ENCODE measurements around the gene COL5A1.

Gene COL5A1

DNA sequence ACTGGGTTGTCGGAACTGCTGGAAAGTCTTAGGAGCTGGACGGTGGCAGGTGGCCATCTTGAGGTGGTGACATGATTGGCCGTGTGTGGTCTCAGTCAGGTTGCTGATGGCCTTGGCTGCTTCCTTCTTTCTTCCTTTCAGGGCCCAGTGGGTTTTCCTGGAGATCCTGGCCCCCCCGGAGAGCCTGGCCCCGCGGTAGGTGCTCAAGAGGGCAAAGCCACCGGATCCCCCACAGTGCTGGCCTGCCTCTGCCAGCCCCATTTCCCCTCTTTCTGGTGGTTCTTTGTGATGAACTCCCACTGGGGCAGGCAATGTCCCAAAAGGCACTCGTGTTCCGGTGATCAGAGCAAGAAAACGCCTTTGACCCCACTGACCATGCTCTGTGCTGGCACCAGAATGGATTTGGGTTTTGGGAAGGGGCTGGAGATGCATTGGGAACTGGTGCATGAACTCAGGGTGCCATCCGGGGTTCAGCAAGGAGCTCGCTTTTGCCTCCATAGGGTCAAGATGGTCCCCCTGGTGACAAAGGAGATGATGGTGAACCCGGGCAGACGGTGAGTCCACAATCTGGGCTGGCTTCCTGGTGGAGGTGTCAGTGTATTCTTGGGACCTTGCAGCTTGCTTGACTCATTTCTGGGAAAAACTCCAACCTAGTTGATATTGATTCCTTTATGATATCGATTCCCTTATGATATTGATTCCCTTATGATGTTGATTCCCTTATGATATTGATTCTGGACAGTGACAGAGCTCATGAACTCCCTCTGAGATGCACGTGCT lies 174.0 kb downstream of the COL5A1 start:
- no peaks in the 10 kb centered on the region; the same call in 1 of the 2 replicates for H3K36me3 ChIP-seq (ENCODE audit: control insufficient read depth, insufficient read depth, low read length)
- H3K27ac ChIP-seq (ENCODE audit: low read length): no peak overlapping the region
- no peak overlapping the region for H3K4me3 ChIP-seq (ENCODE audit: low read length)
- no peaks in the 10 kb centered on the region for H3K27me3 ChIP-seq (ENCODE audit: control insufficient read depth, insufficient read depth, low read length)
- DNase-seq (ENCODE audit: low read depth, low spot score): no peak
- H3K9me3 ChIP-seq (ENCODE audit: control insufficient read depth, insufficient read depth, low read length): no peaks in the 10 kb centered on the region
- H3K4me1 ChIP-seq (ENCODE audit: control insufficient read depth, insufficient read depth, low read length): peaks cover 6% of the 10 kb centered on the region
- no CpG with 5 or more reads among the region's 16 CpGs for WGBS (ENCODE audit: insufficient coverage, insufficient read length)

DNA sequence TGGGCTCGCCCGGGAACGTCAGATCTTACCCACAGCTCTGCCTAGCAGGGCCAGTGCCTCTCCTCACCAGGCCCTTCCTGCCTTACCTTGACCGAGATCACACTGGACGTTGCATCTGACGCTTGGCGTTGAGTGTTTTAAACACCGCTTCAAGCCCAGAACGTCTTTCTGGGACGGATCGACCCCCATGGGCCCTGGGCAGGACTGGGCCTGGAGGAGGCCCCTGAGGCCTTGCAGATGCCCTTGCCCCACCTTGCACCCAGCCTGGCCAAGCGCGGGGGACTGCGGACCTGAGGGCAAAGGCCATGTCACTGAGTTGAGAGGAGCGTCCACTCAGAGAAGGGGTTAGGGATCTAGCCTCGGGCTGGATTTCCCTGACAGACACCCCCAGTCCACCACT lies 174.7 kb downstream of the COL5A1 start:
- peaks cover 4% of the 10 kb centered on the region for H3K4me1 ChIP-seq (ENCODE audit: control insufficient read depth, insufficient read depth, low read length)
- DNase-seq (ENCODE audit: low read depth, low spot score): no peak
- H3K27ac ChIP-seq (ENCODE audit: low read length): no peak overlapping the region
- H3K36me3 ChIP-seq (ENCODE audit: control insufficient read depth, insufficient read depth, low read length): no peaks in the 10 kb centered on the region; the same call in 1 of the 2 replicates
- H3K4me3 ChIP-seq (ENCODE audit: low read length): no peak overlapping the region
- WGBS (ENCODE audit: insufficient coverage, insufficient read length): no CpG with 5 or more reads among the region's 16 CpGs
- H3K27me3 ChIP-seq (ENCODE audit: control insufficient read depth, insufficient read depth, low read length): no peaks in the 10 kb centered on the region
- H3K9me3 ChIP-seq (ENCODE audit: control insufficient read depth, insufficient read depth, low read length): no peaks in the 10 kb centered on the region

DNA sequence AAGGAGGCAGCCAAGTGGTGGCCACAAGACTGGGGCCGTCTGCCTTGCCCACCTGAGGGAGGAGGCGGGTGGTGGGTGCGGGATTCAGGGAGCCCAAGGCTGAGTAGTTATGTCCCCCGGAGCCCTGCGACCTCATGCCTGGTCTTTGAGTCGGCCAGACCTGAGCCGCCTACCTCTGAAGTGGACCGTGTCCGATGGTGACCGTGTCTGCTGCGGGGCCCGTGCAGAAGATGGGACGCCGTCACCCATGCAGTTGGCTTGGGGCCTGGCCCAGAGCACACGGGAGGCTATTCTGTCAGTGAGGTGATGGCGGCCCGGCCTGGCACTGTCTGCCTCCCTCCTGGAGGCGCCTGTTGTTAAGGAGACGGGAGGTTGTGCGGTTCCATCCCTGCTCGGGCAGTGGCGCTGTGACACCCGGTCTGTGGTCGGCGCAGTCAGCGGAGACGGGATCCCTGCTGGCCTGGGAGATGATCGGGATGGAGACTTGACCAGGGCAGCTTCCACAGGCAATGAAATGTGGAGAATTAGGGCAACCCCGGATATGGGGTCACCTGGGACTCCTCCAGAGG lies 176.5 kb downstream of the COL5A1 start:
- Histone ChIP-seq H3K4me3 (ENCODE audit: low read length) (no peak overlapping the region), H3K9me3 (ENCODE audit: control insufficient read depth, insufficient read depth, low read length) (no peaks in the 10 kb centered on the region), H3K4me1 (ENCODE audit: control insufficient read depth, insufficient read depth, low read length) (no peaks in the 10 kb centered on the region; the same call in 1 of the 2 replicates), H3K36me3 (ENCODE audit: control insufficient read depth, insufficient read depth, low read length) (no peaks in the 10 kb centered on the region; the same call in 1 of the 2 replicates), H3K27me3 (ENCODE audit: control insufficient read depth, insufficient read depth, low read length) (no peaks in the 10 kb centered on the region), H3K27ac (ENCODE audit: low read length) (no peak overlapping the region)
- no CpG with 5 or more reads among the region's 29 CpGs for WGBS (ENCODE audit: insufficient coverage, insufficient read length)
- DNase-seq (ENCODE audit: low read depth, low spot score): no peak

DNA sequence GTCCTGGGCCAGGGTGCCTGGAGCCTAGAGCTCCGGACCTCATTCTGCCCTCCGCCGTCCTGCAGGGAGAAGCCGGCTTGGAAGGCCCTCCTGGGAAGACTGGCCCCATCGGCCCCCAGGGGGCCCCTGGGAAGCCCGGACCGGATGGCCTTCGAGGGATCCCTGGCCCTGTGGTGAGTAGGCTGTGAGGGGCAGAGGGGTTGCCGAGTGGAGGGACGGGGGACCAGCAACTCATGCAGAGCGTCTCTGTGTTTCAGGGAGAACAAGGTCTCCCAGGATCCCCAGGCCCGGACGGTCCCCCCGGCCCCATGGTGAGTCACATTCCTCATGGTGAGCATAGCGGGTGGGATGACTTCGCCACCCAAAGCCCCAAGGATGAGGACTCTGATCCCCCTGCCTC lies 177.0 kb downstream of the COL5A1 start:
- DNase-seq (ENCODE audit: low read depth, low spot score): no peak
- Histone ChIP-seq H3K9me3 (ENCODE audit: control insufficient read depth, insufficient read depth, low read length) (no peaks in the 10 kb centered on the region), H3K36me3 (ENCODE audit: control insufficient read depth, insufficient read depth, low read length) (no peaks in the 10 kb centered on the region; the same call in 1 of the 2 replicates), H3K27ac (ENCODE audit: low read length) (no peak overlapping the region), H3K4me3 (ENCODE audit: low read length) (no peak overlapping the region), H3K4me1 (ENCODE audit: control insufficient read depth, insufficient read depth, low read length) (no peaks in the 10 kb centered on the region; the same call in 1 of the 2 replicates), H3K27me3 (ENCODE audit: control insufficient read depth, insufficient read depth, low read length) (no peaks in the 10 kb centered on the region)
- whole genome bisulfite sequencing (ENCODE audit: insufficient coverage, insufficient read length): no CpG with 5 or more reads among the region's 16 CpGs

DNA sequence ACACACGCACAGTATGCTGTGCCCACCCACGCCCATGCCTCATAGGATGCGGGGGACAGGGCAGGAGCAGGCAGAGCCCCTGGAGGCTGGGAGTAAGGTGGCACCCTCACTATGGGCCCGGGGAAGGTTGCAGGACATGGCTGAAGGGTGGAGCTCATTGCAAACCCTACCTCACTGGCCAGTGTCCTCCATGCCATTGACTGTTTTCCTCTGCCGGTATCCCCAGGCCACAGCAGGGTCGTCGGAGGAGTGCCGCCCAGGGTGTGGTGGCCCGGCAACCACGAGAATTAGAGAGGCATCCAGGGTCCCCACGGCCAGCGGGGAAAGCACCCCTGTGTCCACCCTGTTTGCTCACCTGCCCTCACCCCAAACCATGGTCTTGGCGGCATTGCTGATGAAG lies 179.3 kb downstream of the COL5A1 start:
- no peaks in the 10 kb centered on the region for H3K9me3 ChIP-seq (ENCODE audit: control insufficient read depth, insufficient read depth, low read length)
- H3K4me1 ChIP-seq (ENCODE audit: control insufficient read depth, insufficient read depth, low read length): no peaks in the 10 kb centered on the region; the same call in 1 of the 2 replicates
- WGBS (ENCODE audit: insufficient coverage, insufficient read length): no CpG with 5 or more reads among the region's 13 CpGs
- no peak overlapping the region for H3K4me3 ChIP-seq (ENCODE audit: low read length)
- no peaks in the 10 kb centered on the region; the same call in 1 of the 2 replicates for H3K36me3 ChIP-seq (ENCODE audit: control insufficient read depth, insufficient read depth, low read length)
- DNase-seq (ENCODE audit: low read depth, low spot score): no peak
- H3K27ac ChIP-seq (ENCODE audit: low read length): no peak overlapping the region
- no peaks in the 10 kb centered on the region for H3K27me3 ChIP-seq (ENCODE audit: control insufficient read depth, insufficient read depth, low read length)

DNA sequence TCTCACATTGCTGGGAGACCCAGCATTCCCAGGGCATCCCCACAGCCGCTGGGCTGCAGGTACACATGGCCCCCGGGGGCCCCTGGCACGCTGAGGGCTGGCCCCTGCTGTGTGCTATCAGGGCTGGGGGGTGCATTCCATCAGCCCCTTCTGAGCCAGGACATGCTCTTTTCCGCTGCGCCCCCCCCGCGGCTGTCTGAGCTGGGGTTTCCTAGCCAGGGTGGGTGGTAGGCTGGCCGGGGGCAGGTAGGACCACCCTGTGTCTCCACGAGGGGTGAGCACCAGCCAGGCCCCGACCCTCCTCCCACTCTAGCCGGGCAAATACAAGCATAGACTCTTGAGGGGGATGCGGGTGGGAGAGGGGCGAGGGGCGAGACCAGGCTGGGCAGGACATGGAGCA lies 180.9 kb downstream of the COL5A1 start:
- H3K36me3 ChIP-seq (ENCODE audit: control insufficient read depth, insufficient read depth, low read length): no peaks in the 10 kb centered on the region; the same call in 1 of the 2 replicates
- no peak overlapping the region for H3K4me3 ChIP-seq (ENCODE audit: low read length)
- H3K9me3 ChIP-seq (ENCODE audit: control insufficient read depth, insufficient read depth, low read length): no peaks in the 10 kb centered on the region
- no CpG with 5 or more reads among the region's 14 CpGs for WGBS (ENCODE audit: insufficient coverage, insufficient read length)
- no peak overlapping the region for H3K27ac ChIP-seq (ENCODE audit: low read length)
- no peak for DNase-seq (ENCODE audit: low read depth, low spot score)
- H3K27me3 ChIP-seq (ENCODE audit: control insufficient read depth, insufficient read depth, low read length): no peaks in the 10 kb centered on the region
- no peaks in the 10 kb centered on the region; the same call in 1 of the 2 replicates for H3K4me1 ChIP-seq (ENCODE audit: control insufficient read depth, insufficient read depth, low read length)

DNA sequence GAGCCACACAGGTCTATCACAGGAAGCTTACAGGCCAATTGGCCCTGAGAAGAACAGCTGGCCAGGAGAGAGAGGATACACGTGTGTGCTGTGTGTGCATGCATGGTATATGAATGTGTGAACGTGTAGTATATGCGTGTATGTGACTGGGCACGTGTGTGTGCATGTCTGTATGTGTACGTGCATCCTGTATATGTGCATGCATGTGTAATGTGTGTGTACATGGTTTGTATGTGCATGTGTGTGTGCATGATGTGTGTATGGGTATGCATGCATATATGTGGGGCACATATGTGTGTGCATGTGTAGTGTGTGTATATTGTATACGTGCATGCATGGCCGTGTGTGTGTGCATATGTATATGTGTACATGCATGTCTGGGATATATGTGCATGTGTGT lies 182.0 kb downstream of the COL5A1 start:
- no peak for DNase-seq (ENCODE audit: low read depth, low spot score)
- no CpG with 5 or more reads among the region's 7 CpGs for WGBS (ENCODE audit: insufficient coverage, insufficient read length)
- Histone ChIP-seq H3K27me3 (ENCODE audit: control insufficient read depth, insufficient read depth, low read length) (no peaks in the 10 kb centered on the region), H3K27ac (ENCODE audit: low read length) (no peak overlapping the region), H3K4me3 (ENCODE audit: low read length) (no peak overlapping the region), H3K9me3 (ENCODE audit: control insufficient read depth, insufficient read depth, low read length) (no peaks in the 10 kb centered on the region), H3K36me3 (ENCODE audit: control insufficient read depth, insufficient read depth, low read length) (no peaks in the 10 kb centered on the region), H3K4me1 (ENCODE audit: control insufficient read depth, insufficient read depth, low read length) (no peaks in the 10 kb centered on the region; the same call in 1 of the 2 replicates)

DNA sequence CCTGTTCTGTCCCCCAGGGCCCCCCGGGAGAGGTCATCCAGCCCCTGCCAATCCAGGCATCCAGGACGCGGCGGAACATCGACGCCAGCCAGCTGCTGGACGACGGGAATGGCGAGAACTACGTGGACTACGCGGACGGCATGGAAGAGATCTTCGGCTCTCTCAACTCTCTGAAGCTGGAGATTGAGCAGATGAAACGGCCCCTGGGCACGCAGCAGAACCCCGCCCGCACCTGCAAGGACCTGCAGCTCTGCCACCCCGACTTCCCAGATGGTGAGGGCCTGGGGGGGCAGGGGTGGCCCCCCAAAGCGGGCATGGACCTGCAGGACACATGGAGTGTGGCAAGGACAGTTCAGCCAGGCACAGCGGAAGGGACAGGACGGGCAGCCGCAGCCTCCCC lies 183.0 kb downstream of the COL5A1 start:
- WGBS (ENCODE audit: insufficient coverage, insufficient read length): no CpG with 5 or more reads among the region's 23 CpGs
- no peaks in the 10 kb centered on the region; the same call in 1 of the 2 replicates for H3K4me1 ChIP-seq (ENCODE audit: control insufficient read depth, insufficient read depth, low read length)
- no peak overlapping the region for H3K27ac ChIP-seq (ENCODE audit: low read length)
- no peak overlapping the region for H3K4me3 ChIP-seq (ENCODE audit: low read length)
- no peak for DNase-seq (ENCODE audit: low read depth, low spot score)
- H3K9me3 ChIP-seq (ENCODE audit: control insufficient read depth, insufficient read depth, low read length): no peaks in the 10 kb centered on the region
- no peaks in the 10 kb centered on the region for H3K36me3 ChIP-seq (ENCODE audit: control insufficient read depth, insufficient read depth, low read length)
- no peaks in the 10 kb centered on the region for H3K27me3 ChIP-seq (ENCODE audit: control insufficient read depth, insufficient read depth, low read length)

DNA sequence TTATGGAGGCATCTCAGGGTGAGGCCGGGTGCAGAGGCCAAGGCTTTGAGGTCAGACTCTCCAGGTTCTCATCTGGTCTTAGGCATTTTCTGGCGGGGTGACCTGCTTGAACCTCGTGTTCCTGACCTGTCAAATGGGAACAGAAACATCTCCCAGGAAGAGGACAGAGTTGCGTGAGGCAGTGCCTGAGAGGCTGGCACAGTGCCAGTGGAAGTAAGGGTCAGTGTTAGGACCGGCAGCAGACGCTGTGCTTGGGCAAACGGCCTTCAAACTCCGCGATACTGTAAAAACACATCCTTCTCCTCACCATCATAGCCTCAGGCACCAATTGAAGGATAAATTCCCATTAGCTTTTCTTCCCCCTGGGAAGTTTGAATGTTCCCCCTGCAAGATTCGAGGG lies 183.4 kb downstream of the COL5A1 start:
- no peak overlapping the region for H3K27ac ChIP-seq (ENCODE audit: low read length)
- WGBS (ENCODE audit: insufficient coverage, insufficient read length): no CpG with 5 or more reads among the region's 10 CpGs
- no peaks in the 10 kb centered on the region for H3K36me3 ChIP-seq (ENCODE audit: control insufficient read depth, insufficient read depth, low read length)
- H3K4me3 ChIP-seq (ENCODE audit: low read length): no peak overlapping the region
- H3K9me3 ChIP-seq (ENCODE audit: control insufficient read depth, insufficient read depth, low read length): no peaks in the 10 kb centered on the region
- DNase-seq (ENCODE audit: low read depth, low spot score): no peak
- H3K4me1 ChIP-seq (ENCODE audit: control insufficient read depth, insufficient read depth, low read length): no peaks in the 10 kb centered on the region; the same call in 1 of the 2 replicates
- no peaks in the 10 kb centered on the region for H3K27me3 ChIP-seq (ENCODE audit: control insufficient read depth, insufficient read depth, low read length)

DNA sequence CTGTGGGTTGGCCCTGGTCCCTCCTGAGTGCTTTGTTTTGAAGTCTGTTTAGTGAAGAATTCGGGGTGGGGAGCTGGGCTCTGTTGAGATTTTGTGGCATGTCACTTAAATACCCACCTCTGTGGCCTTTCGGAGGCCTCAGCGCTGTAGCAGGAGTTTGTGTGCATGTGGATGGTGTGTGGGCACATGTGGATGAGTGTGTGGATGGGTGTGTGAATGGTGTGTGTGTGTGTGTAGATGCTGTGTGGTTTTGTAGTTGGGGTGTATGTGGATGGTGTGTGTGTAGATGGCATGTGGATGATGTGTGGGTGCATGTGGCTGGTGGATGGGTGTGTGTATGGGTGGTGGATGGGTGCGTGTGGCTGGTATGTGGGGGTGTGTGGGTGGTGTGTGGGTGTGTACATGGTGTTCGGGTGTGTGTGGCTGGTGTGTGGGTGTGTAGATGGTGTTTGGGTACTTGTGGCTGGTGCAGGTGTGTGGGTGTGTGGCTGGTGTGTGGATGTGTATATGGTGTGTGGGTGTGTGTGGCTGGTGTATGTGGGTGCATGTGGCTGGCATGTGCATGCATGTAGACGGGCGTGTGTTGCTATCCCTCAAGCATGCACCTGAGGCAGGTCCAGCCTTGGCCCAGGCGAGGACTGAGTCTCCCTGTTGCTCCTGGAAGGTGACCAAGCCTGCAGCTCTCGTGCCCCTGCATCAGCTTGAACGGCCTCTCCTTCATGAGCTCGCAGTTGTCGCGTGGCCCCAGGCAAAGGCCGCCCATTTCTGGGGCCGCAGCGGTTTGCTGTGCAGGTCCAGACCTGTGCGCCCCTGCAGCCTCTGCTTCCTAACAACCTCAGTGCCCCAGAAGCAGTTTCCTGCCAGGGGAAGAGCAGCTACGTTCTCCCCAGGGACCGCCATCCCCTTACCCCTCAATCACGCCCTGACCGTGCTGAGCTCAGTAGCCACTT lies 185.0 kb downstream of the COL5A1 start:
- H3K27me3 ChIP-seq (ENCODE audit: control insufficient read depth, insufficient read depth, low read length): no peaks in the 10 kb centered on the region
- DNase-seq (ENCODE audit: low read depth, low spot score): no peak

More for the DNA sequence above, 185.0 kb downstream of the COL5A1 start:
- Histone ChIP-seq H3K9me3 (ENCODE audit: control insufficient read depth, insufficient read depth, low read length) (no peaks in the 10 kb centered on the region), H3K4me1 (ENCODE audit: control insufficient read depth, insufficient read depth, low read length) (no peaks in the 10 kb centered on the region), H3K36me3 (ENCODE audit: control insufficient read depth, insufficient read depth, low read length) (no peaks in the 10 kb centered on the region), H3K4me3 (ENCODE audit: low read length) (no peak overlapping the region), H3K27ac (ENCODE audit: low read length) (no peak overlapping the region)
- no CpG with 5 or more reads among the region's 21 CpGs for WGBS (ENCODE audit: insufficient coverage, insufficient read length)

Data from iPS DF 6.9 (cell line).